GM23248 (cell line): ENCODE results near the gene DAB1. TPM values are rescaled to one million over a fixed set of nuclear protein-coding genes. Genes with fewer than 3 reads are reported as not detected.

Experiments
- DNase-seq: peaks from one replicate; pipeline ENCODE4 v3.0.0-alpha.2; 2015
- H2AFZ ChIP-seq: fragments of 200-600 bp; sonication (generic); 2 replicates; pipeline ENCODE4 v1.6.1; 2016; ENCODE audit warnings: antibody characterized with exemption
- H3F3A ChIP-seq: fragments of 200-600 bp; sonication (generic); 2 replicates; pipeline ENCODE4 v1.6.1; 2016; ENCODE audit warnings: mild to moderate bottlenecking, antibody characterized with exemption, mixed run types; ENCODE audit not compliant: insufficient read depth
- H3K27ac ChIP-seq: fragments of 200-600 bp; sonication (generic); 2 replicates; pipeline ENCODE4 v1.5.1; 2016; ENCODE audit warnings: mild to moderate bottlenecking
- H3K27me3 ChIP-seq: fragments of 200-600 bp; sonication (generic); replicated peaks from 2 replicates; pipeline ENCODE4 v1.6.1; 2016; ENCODE audit warnings: mild to moderate bottlenecking; ENCODE audit not compliant: insufficient read depth
- H3K36me3 ChIP-seq: fragments of 200-600 bp; sonication (generic); 2 replicates; pipeline ENCODE4 v1.6.1; 2016; ENCODE audit warnings: low read depth, mild to moderate bottlenecking
- H3K4me1 ChIP-seq: fragments of 200-600 bp; sonication (generic); 2 replicates; pipeline ENCODE4 v1.6.1; 2016; ENCODE audit warnings: mild to moderate bottlenecking; ENCODE audit not compliant: insufficient read depth
- H3K4me2 ChIP-seq: fragments of 200-600 bp; sonication (generic); one replicate; pipeline ENCODE4 v1.6.1; 2016; ENCODE audit warnings: mild to moderate bottlenecking; ENCODE audit not compliant: unreplicated experiment
- H3K4me3 ChIP-seq: fragments of 200-600 bp; sonication (generic); 2 replicates; pipeline ENCODE4 v1.5.1; 2016; ENCODE audit warnings: mild to moderate bottlenecking
- H3K79me2 ChIP-seq: fragments of 200-600 bp; sonication (generic); 2 replicates; pipeline ENCODE4 v1.6.1; 2016; ENCODE audit warnings: mild to moderate bottlenecking; ENCODE audit not compliant: insufficient read depth
- H3K9ac ChIP-seq: fragments of 200-600 bp; sonication (generic); 2 replicates; pipeline ENCODE4 v1.6.1; 2016; ENCODE audit warnings: mild to moderate bottlenecking
- H3K9me2 ChIP-seq: fragments of 200-600 bp; sonication (generic); 2 replicates; pipeline ENCODE4 v1.6.1; 2016; ENCODE audit warnings: mixed run types, mild to moderate bottlenecking, moderate library complexity; ENCODE audit not compliant: insufficient read depth
- H3K9me3 ChIP-seq: fragments of 200-600 bp; sonication (generic); one replicate; pipeline ENCODE4 v1.6.1; 2017; ENCODE audit warnings: low read depth
- H4K20me1 ChIP-seq: fragments of 200-600 bp; sonication (generic); 2 replicates; pipeline ENCODE4 v1.6.0; 2016; ENCODE audit not compliant: insufficient read depth
- EZH2 ChIP-seq: fragments of 200-600 bp; sonication (generic); IDR thresholded peaks from 2 replicates; pipeline ENCODE4 v1.6.1; 2018; ENCODE audit warnings: antibody characterized with exemption, mild to moderate bottlenecking; ENCODE audit not compliant: insufficient read depth, poor library complexity, severe bottlenecking
- EZH2phosphoT487 ChIP-seq: fragments of 200-600 bp; sonication (generic); IDR thresholded peaks from 2 replicates; pipeline ENCODE4 v1.6.1; 2018; ENCODE audit warnings: antibody characterized with exemption, moderate library complexity, mild to moderate bottlenecking, low read depth; ENCODE audit not compliant: insufficient read depth
- WGBS, 2 experiments: methylation state at CpG; one replicate each; pipeline ENCODE4 v1.1.6; 2015 to 2017; ENCODE audit warnings: low lambda C conversion rate in 2 of 2, low coverage in 1 of 2; ENCODE audit errors: missing lambda C conversion rate in 2 of 2; 5-methylcytosine and 5-hydroxymethylcytosine counted together
- in situ Hi-C: fragments of 300-500 bp; cut with MboI; formaldehyde crosslinking; loops from 2 replicates; pipeline ENCODE4 v1.15.0; 2020
- polyA plus RNA-seq: library from polyadenylated mRNA; unstranded; fragments of >200 nt; fragmentation: Nextera tagmentation; extraction: Ambion mirVana; gene quantifications from 2 replicates; pipeline ENCODE4 v1.2.1, GENCODE V29; 2016
- total RNA-seq: library from RNA; depleted of rRNA; stranded (reverse); fragments of >200 nt; shearing (Covaris generic); gene quantifications from 2 replicates; pipeline ENCODE4 v1.2.3, GENCODE V29; 2014

The DAB1 gene
- total and polyA plus RNA-seq, 2 experiments from 2014 or later: 0.11 to 0.39 TPM

- Histone ChIP-seq H3K9me2 (no peaks in the 10 kb centered on the region), H3K79me2 (no peaks in the 10 kb centered on the region), H4K20me1 (no peaks in the 10 kb centered on the region), H3K9ac (no peak overlapping the region), H3K4me1 (no peaks in the 10 kb centered on the region), H3K27me3 (peaks cover 19% of the 10 kb centered on the region), H3K27ac (no peak overlapping the region), H2AFZ (no peak overlapping the region), H3F3A (no peaks in the 10 kb centered on the region), H3K4me2 (no peak overlapping the region), H3K4me3 (no peak overlapping the region), H3K9me3 (no peaks in the 10 kb centered on the region), H3K36me3 (no peaks in the 10 kb centered on the region)
- in situ Hi-C loops: no loop called here
- no peak for DNase-seq
- WGBS, 2 experiments: 12 to 29% methylated on average over 3 of the region's 3 CpGs
- TF ChIP-seq EZH2 (no peak), EZH2phosphoT487 (no peak)
These were observed 143.8 kb downstream of the DAB1 start for GRCh38 chr1:57279909-57280666.

- no peak overlapping the region for H3K9ac ChIP-seq
- no peak overlapping the region for H3K27ac ChIP-seq
- no peaks in the 10 kb centered on the region for H3K79me2 ChIP-seq
- no peaks in the 10 kb centered on the region for H3K4me1 ChIP-seq
- TF ChIP-seq EZH2 (no peak), EZH2phosphoT487 (no peak)
- no peaks in the 10 kb centered on the region for H4K20me1 ChIP-seq
- H3K4me3 ChIP-seq: no peak overlapping the region
- no peaks in the 10 kb centered on the region for H3K9me3 ChIP-seq
- no peaks in the 10 kb centered on the region for H3F3A ChIP-seq
- H3K27me3 ChIP-seq: peaks cover 19% of the 10 kb centered on the region
- H3K9me2 ChIP-seq: no peaks in the 10 kb centered on the region
- WGBS, 2 experiments: 53 to 66% methylated on average over 3 of the region's 3 CpGs
- no peak for DNase-seq
- in situ Hi-C loops: no loop called here
- H3K36me3 ChIP-seq: no peaks in the 10 kb centered on the region
- no peak overlapping the region for H3K4me2 ChIP-seq
- H2AFZ ChIP-seq: no peak overlapping the region
These were observed 145.3 kb downstream of the DAB1 start for GRCh38 chr1:57278558-57278957.

GRCh38 chr1:57277681-57278080, 146.2 kb downstream of the DAB1 start:
- H3K36me3 ChIP-seq: no peaks in the 10 kb centered on the region
- H3F3A ChIP-seq: no peaks in the 10 kb centered on the region
- no peaks in the 10 kb centered on the region for H4K20me1 ChIP-seq
- H3K4me3 ChIP-seq: no peak overlapping the region
- DNase-seq: no peak
- H3K9me3 ChIP-seq: no peaks in the 10 kb centered on the region
- no peaks in the 10 kb centered on the region for H3K9me2 ChIP-seq
- TF ChIP-seq EZH2phosphoT487: no peak
- TF ChIP-seq EZH2: no peak
- peaks cover 19% of the 10 kb centered on the region for H3K27me3 ChIP-seq
- no peak overlapping the region for H3K27ac ChIP-seq
- no peak overlapping the region for H3K4me2 ChIP-seq
- no peak overlapping the region for H2AFZ ChIP-seq
- no peak overlapping the region for H3K9ac ChIP-seq
- H3K79me2 ChIP-seq: no peaks in the 10 kb centered on the region
- H3K4me1 ChIP-seq: no peaks in the 10 kb centered on the region
- 33 to 42% methylated on average over 2 of the region's 2 CpGs for WGBS, 2 experiments
- in situ Hi-C loops: no loop called here

GRCh38 chr1:57276918-57277317, 146.9 kb downstream of the DAB1 start:
- no peak for TF ChIP-seq EZH2phosphoT487
- TF ChIP-seq EZH2: no peak
- H3K4me2 ChIP-seq: no peak overlapping the region
- H3K36me3 ChIP-seq: no peaks in the 10 kb centered on the region
- H3K9me2 ChIP-seq: no peaks in the 10 kb centered on the region
- no peaks in the 10 kb centered on the region for H3F3A ChIP-seq
- H3K4me3 ChIP-seq: no peak overlapping the region
- H3K4me1 ChIP-seq: no peaks in the 10 kb centered on the region
- no peak overlapping the region for H3K27ac ChIP-seq
- H2AFZ ChIP-seq: no peak overlapping the region
- in situ Hi-C loops: no loop called here
- WGBS, 2 experiments: 43 to 45% methylated on average over 5 of the region's 5 CpGs
- DNase-seq: no peak
- peaks cover 19% of the 10 kb centered on the region for H3K27me3 ChIP-seq
- H3K79me2 ChIP-seq: no peaks in the 10 kb centered on the region
- no peak overlapping the region for H3K9ac ChIP-seq
- no peaks in the 10 kb centered on the region for H3K9me3 ChIP-seq
- no peaks in the 10 kb centered on the region for H4K20me1 ChIP-seq
